ENCODE measurements around the gene UNC93A. TPM values are rescaled to one million over a fixed set of nuclear protein-coding genes. Genes with fewer than 3 reads are reported as not detected.
A peak's percentile ranks its signal among the peaks of the same experiment; 100 is the strongest.
"Not testable (repeated sequence)": the region's sequence is repeated elsewhere in the genome, so short reads cannot be mapped to it uniquely, and the experiment has no call there.

Gene UNC93A
- polyA plus RNA-seq, 1 experiment = not detected

- TF ChIP-seq CTCF (IDR thresholded peaks at IDR 0.05; ENCODE audit: low read depth, low read length) = no peak
- ChIA-PET CTCF (no interaction called here), POLR2A (no interaction called here)
Measured at GRCh38 chr6:167282165-167282564, 8.9 kb upstream of the UNC93A start.

GRCh38 chr6:167284565-167284964 lies 6.5 kb upstream of the UNC93A start:
- CTCF ChIA-PET; DNase-seq (ENCODE audit: low read depth, low spot score); H3K27me3 ChIP-seq (ENCODE audit: control insufficient read depth, insufficient read depth, low read length); H3K4me3 ChIP-seq (ENCODE audit: low read depth, low read length); H3K27ac ChIP-seq (ENCODE audit: low read depth, low read length); POLR2A ChIA-PET: not testable (repeated sequence)
- peaks cover 23% of the 10 kb centered on the region for H3K9me3 ChIP-seq (ENCODE audit: control insufficient read depth, insufficient read depth, low read length)

More at GRCh38 chr6:167282165-167282564, 8.9 kb upstream of the UNC93A start:
- H3K9me3 ChIP-seq (ENCODE audit: control insufficient read depth, insufficient read depth, low read length) = peaks cover 35% of the 10 kb centered on the region
- H3K27ac ChIP-seq (ENCODE audit: low read depth, low read length) = no peak overlapping the region
- H3K27me3 ChIP-seq (ENCODE audit: control insufficient read depth, insufficient read depth, low read length) = no peaks in the 10 kb centered on the region
- no peak overlapping the region for H3K4me3 ChIP-seq (ENCODE audit: low read depth, low read length)
- DNase-seq (ENCODE audit: low read depth, low spot score) = no peak

- Histone ChIP-seq H3K9me3 (ENCODE audit: control insufficient read depth, insufficient read depth, low read length) (peaks cover 23% of the 10 kb centered on the region), H3K4me3 (ENCODE audit: low read depth, low read length) (no peak overlapping the region), H3K27ac (ENCODE audit: low read depth, low read length) (no peak overlapping the region), H3K27me3 (ENCODE audit: control insufficient read depth, insufficient read depth, low read length) (no peaks in the 10 kb centered on the region)
- CTCF ChIA-PET = no interaction called here
- POLR2A ChIA-PET = no interaction called here
- DNase-seq (ENCODE audit: low read depth, low spot score) = no peak
- no peak for TF ChIP-seq CTCF (IDR thresholded peaks at IDR 0.05; ENCODE audit: low read depth, low read length)
Measured at GRCh38 chr6:167285077-167285770, 5.9 kb upstream of the UNC93A start.

GRCh38 chr6:167287513-167288048 lies 3.5 kb upstream of the UNC93A start:
- no peaks in the 10 kb centered on the region for H3K27me3 ChIP-seq (ENCODE audit: control insufficient read depth, insufficient read depth, low read length)
- H3K4me3 ChIP-seq (ENCODE audit: low read depth, low read length) = no peak overlapping the region
- H3K27ac ChIP-seq (ENCODE audit: low read depth, low read length) = no peak overlapping the region
- DNase-seq (ENCODE audit: low read depth, low spot score) = no peak
- ChIA-PET CTCF (no interaction called here), POLR2A (no interaction called here)
- H3K9me3 ChIP-seq (ENCODE audit: control insufficient read depth, insufficient read depth, low read length) = peaks cover 8% of the 10 kb centered on the region
- TF ChIP-seq CTCF (IDR thresholded peaks at IDR 0.05; ENCODE audit: low read depth, low read length) = no peak

- H3K27me3 ChIP-seq (ENCODE audit: control insufficient read depth, insufficient read depth, low read length); CTCF ChIA-PET; H3K27ac ChIP-seq (ENCODE audit: low read depth, low read length); DNase-seq (ENCODE audit: low read depth, low spot score); H3K4me3 ChIP-seq (ENCODE audit: low read depth, low read length); POLR2A ChIA-PET: not testable (repeated sequence)
- peaks cover 19% of the 10 kb centered on the region for H3K9me3 ChIP-seq (ENCODE audit: control insufficient read depth, insufficient read depth, low read length)
- TF ChIP-seq CTCF (IDR thresholded peaks at IDR 0.05; ENCODE audit: low read depth, low read length) = peak; percentile 43
Measured at GRCh38 chr6:167288591-167289225, 2.4 kb upstream of the UNC93A start.

GRCh38 chr6:167289291-167289690 lies 1.8 kb upstream of the UNC93A start:
- H3K9me3 ChIP-seq (ENCODE audit: control insufficient read depth, insufficient read depth, low read length) = peaks cover 25% of the 10 kb centered on the region
- CTCF ChIA-PET = interaction anchor here (0.9 kb wide), 1 partner anchor 514 kb away, joined by 3 read pairs; no protein-coding TSS in a partner anchor
- H3K27me3 ChIP-seq (ENCODE audit: control insufficient read depth, insufficient read depth, low read length); POLR2A ChIA-PET; H3K27ac ChIP-seq (ENCODE audit: low read depth, low read length); H3K4me3 ChIP-seq (ENCODE audit: low read depth, low read length); DNase-seq (ENCODE audit: low read depth, low spot score): not testable (repeated sequence)

Data from AG04450 (cell line).